ENCODE results near the gene FBXW12.

FBXW12 gene

DNA sequence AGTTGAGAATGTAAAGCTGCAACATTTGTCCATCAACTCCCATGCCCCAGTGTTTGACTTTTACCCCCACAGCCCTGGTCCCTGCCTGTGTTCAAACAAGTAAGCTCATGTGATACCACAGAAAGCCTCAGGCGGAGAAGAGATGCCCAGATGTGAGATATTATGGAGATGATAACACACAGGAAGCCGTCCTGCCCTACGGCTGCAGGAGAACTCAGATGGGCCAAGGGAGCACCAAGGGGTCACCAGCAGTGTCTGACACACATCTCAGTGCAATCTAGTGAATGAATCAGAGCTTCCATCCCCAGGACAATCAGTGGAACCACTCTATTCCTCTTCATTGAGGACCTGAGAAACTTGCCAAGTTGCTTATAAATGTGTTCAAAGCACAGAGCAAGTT lies 24.5 kb upstream of the FBXW12 start (continued):
- TF ChIP-seq, protein P1, sequence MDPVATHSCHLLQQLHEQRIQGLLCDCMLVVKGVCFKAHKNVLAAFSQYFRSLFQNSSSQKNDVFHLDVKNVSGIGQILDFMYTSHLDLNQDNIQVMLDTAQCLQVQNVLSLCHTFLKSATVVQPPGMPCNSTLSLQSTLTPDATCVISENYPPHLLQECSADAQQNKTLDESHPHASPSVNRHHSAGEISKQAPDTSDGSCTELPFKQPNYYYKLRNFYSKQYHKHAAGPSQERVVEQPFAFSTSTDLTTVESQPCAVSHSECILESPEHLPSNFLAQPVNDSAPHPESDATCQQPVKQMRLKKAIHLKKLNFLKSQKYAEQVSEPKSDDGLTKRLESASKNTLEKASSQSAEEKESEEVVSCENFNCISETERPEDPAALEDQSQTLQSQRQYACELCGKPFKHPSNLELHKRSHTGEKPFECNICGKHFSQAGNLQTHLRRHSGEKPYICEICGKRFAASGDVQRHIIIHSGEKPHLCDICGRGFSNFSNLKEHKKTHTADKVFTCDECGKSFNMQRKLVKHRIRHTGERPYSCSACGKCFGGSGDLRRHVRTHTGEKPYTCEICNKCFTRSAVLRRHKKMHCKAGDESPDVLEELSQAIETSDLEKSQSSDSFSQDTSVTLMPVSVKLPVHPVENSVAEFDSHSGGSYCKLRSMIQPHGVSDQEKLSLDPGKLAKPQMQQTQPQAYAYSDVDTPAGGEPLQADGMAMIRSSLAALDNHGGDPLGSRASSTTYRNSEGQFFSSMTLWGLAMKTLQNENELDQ (tag by site-specific recombination; IDR thresholded peaks at IDR 0.05; ENCODE audit: low read depth) = no peak
- TF ChIP-seq, protein P2, sequence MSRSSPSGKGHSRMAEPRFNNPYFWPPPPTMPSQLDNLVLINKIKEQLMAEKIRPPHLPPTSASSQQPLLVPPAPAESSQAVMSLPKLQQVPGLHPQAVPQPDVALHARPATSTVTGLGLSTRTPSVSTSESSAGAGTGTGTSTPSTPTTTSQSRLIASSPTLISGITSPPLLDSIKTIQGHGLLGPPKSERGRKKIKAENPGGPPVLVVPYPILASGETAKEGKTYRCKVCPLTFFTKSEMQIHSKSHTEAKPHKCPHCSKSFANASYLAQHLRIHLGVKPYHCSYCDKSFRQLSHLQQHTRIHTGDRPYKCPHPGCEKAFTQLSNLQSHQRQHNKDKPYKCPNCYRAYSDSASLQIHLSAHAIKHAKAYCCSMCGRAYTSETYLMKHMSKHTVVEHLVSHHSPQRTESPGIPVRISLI (tag by site-specific recombination; IDR thresholded peaks at IDR 0.05) = no peak
- TF ChIP-seq ZNF324 (tag by site-specific recombination; IDR thresholded peaks at IDR 0.05) (no peak), ZNF223 (tag by site-specific recombination; IDR thresholded peaks at IDR 0.05) (no peak)

DNA sequence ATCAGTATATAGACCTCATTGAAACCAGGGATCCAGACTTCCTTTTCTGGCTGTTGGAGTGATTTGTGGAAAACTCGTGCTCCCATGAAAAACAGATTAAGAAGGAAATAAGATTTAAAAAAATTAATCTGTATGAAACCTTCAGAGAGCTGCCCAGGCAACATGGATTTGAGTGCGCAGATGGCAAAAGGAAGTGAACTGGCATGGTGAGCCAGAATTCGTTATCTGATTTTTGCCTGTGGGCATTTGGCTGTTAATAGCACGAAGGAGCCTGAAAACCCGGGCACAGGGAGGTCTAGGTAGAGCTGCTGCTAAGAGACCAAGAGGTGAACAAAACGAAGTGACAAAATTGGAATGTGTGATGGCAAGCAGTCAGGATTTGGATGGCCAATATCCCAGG lies 19.5 kb upstream of the FBXW12 start:
- POLR2A ChIA-PET = no interaction called here
- Histone ChIP-seq H3K9me3 (ENCODE audit: control insufficient read depth, insufficient read depth, low read depth, low read length) (no peaks in the 10 kb centered on the region), H3K4me1 (ENCODE audit: control insufficient read depth, insufficient read depth, low read length) (no peaks in the 10 kb centered on the region), H3K27ac (ENCODE audit: extremely low read depth, low read depth, low read length) (no peak overlapping the region), H3K4me3 (ENCODE audit: low read depth, low read length) (no peak overlapping the region), H3K36me3 (ENCODE audit: control insufficient read depth in 2 of 2, insufficient read depth in 1 of 2, low read length in 2 of 2) (no peaks in the 10 kb centered on the region)
- CTCF ChIA-PET = no interaction called here
- no peak for TF ChIP-seq OVOL3 (tag by site-specific recombination; IDR thresholded peaks at IDR 0.05)
- no peak for TF ChIP-seq BCL11B (tag by site-specific recombination; IDR thresholded peaks at IDR 0.05; ENCODE audit: low read depth)
- TF ChIP-seq ZNF10 (tag by site-specific recombination; IDR thresholded peaks at IDR 0.05) = no peak
- TF ChIP-seq, protein P3, sequence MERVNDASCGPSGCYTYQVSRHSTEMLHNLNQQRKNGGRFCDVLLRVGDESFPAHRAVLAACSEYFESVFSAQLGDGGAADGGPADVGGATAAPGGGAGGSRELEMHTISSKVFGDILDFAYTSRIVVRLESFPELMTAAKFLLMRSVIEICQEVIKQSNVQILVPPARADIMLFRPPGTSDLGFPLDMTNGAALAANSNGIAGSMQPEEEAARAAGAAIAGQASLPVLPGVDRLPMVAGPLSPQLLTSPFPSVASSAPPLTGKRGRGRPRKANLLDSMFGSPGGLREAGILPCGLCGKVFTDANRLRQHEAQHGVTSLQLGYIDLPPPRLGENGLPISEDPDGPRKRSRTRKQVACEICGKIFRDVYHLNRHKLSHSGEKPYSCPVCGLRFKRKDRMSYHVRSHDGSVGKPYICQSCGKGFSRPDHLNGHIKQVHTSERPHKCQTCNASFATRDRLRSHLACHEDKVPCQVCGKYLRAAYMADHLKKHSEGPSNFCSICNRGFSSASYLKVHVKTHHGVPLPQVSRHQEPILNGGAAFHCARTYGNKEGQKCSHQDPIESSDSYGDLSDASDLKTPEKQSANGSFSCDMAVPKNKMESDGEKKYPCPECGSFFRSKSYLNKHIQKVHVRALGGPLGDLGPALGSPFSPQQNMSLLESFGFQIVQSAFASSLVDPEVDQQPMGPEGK (tag by site-specific recombination; IDR thresholded peaks at IDR 0.05) = no peak
- TF ChIP-seq OSR2 (tag by site-specific recombination; IDR thresholded peaks at IDR 0.05) = no peak
- no peak for TF ChIP-seq ZNF292 (tag by site-specific recombination; IDR thresholded peaks at IDR 0.05; ENCODE audit: borderline replicate concordance, low read depth)
- TF ChIP-seq ZNF138 (tag by site-specific recombination; IDR thresholded peaks at IDR 0.05; ENCODE audit: borderline replicate concordance) = no peak
- no peak for TF ChIP-seq ZNF610 (tag by site-specific recombination; IDR thresholded peaks at IDR 0.05; ENCODE audit: borderline replicate concordance)
- no peak for TF ChIP-seq ZNF426 (tag by site-specific recombination; IDR thresholded peaks at IDR 0.05)
- no peak for TF ChIP-seq ZNF530 (tag by site-specific recombination; IDR thresholded peaks at IDR 0.05; ENCODE audit: low read depth)
- TF ChIP-seq, protein P4, sequence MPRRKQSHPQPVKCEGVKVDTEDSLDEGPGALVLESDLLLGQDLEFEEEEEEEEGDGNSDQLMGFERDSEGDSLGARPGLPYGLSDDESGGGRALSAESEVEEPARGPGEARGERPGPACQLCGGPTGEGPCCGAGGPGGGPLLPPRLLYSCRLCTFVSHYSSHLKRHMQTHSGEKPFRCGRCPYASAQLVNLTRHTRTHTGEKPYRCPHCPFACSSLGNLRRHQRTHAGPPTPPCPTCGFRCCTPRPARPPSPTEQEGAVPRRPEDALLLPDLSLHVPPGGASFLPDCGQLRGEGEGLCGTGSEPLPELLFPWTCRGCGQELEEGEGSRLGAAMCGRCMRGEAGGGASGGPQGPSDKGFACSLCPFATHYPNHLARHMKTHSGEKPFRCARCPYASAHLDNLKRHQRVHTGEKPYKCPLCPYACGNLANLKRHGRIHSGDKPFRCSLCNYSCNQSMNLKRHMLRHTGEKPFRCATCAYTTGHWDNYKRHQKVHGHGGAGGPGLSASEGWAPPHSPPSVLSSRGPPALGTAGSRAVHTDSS (tag by site-specific recombination; IDR thresholded peaks at IDR 0.05) = no peak
- TF ChIP-seq, protein P5, sequence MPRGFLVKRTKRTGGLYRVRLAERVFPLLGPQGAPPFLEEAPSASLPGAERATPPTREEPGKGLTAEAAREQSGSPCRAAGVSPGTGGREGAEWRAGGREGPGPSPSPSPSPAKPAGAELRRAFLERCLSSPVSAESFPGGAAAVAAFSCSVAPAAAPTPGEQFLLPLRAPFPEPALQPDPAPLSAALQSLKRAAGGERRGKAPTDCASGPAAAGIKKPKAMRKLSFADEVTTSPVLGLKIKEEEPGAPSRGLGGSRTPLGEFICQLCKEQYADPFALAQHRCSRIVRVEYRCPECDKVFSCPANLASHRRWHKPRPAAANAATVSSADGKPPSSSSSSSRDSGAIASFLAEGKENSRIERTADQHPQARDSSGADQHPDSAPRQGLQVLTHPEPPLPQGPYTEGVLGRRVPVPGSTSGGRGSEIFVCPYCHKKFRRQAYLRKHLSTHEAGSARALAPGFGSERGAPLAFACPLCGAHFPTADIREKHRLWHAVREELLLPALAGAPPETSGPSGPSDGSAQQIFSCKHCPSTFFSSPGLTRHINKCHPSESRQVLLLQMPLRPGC (tag by site-specific recombination; IDR thresholded peaks at IDR 0.05) = no peak
- no peak for TF ChIP-seq ZBTB20 (tag by site-specific recombination; IDR thresholded peaks at IDR 0.05)
- no peak for TF ChIP-seq SCRT1 (tag by site-specific recombination; IDR thresholded peaks at IDR 0.05; ENCODE audit: borderline replicate concordance)
- no peak for TF ChIP-seq ZNF623 (tag by site-specific recombination; IDR thresholded peaks at IDR 0.05)
